HepG2 (cell line): ENCODE measurements around the gene PHACTR1. TPM values are rescaled to one million over a fixed set of nuclear protein-coding genes. Genes with fewer than 3 reads are reported as not detected.

Source experiments
- ATAC-seq: fragments of 200-7000 bp; cut with Tn5 transposase; 3 replicates; pipeline ENCODE4 v1.9.1; 2020; ENCODE audit warnings: mild to moderate bottlenecking, moderate library complexity
- BruUV-seq: library from RNA; stranded (reverse); fragments of 400-500 nt; replicated peaks from 2 replicates; lab custom pipeline; 2021; lab: Mats Ljungman, UMichigan
- CTCF ChIA-PET: fragments of 300-600 bp; formaldehyde crosslinking; extraction: SDS; loops from one replicate; lab custom pipeline; 2021; ENCODE audit warnings: low total read pairs, inconsistent platforms, low intra/inter-chr PET ratio; lab: Yijun Ruan, JAX
- POLR2A ChIA-PET: fragments of 350-600 bp; sonication (Branson Sonifier 250); formaldehyde crosslinking; loops from one replicate; lab custom pipeline; 2020; ENCODE audit warnings: antibody characterized with exemption, inconsistent platforms; lab: Yijun Ruan, JAX
- DNase-seq: peaks from one replicate; pipeline ENCODE4 v3.0.0-alpha.2; 2015; ENCODE audit warnings: low spot score
- FAIRE-seq: peaks from 3 replicates; lab custom pipeline; 2011; peaks lifted over from hg19 to GRCh38; lab: Jason Lieb, UNC
- H2AFZ ChIP-seq: one replicate; pipeline ENCODE4 v1.6.1; 2011; ENCODE audit warnings: low read length, inconsistent platforms
- H3K27ac ChIP-seq: fragments of 300-600 bp; 3 replicates; pipeline ENCODE4 v1.8.0; 2011; ENCODE audit warnings: mixed run types, mild to moderate bottlenecking, mixed read lengths, low read length, inconsistent platforms; ENCODE audit not compliant: insufficient read depth; ENCODE audit errors: extremely low read length
- H3K27me3 ChIP-seq, 2 experiments: fragments of 200-600 bp in 1 of 2; 2 replicates in 1 of 2; 3 replicates in 1 of 2; pipeline versions ENCODE4 v1.6.0 to v1.8.0; 2011; ENCODE audit warnings: low read length in 2 of 2, mild to moderate bottlenecking in 2 of 2, moderate library complexity in 2 of 2, inconsistent platforms in 1 of 2; ENCODE audit not compliant: insufficient read depth in 2 of 2, control insufficient read depth in 1 of 2
- H3K36me3 ChIP-seq, 2 experiments: fragments of 200-600 bp in 1 of 2; replicated peaks in 1 of 2; 2 replicates in 1 of 2; 3 replicates in 1 of 2; pipeline versions ENCODE4 v1.5.1 to v1.8.0; 2011; ENCODE audit warnings: low read length in 2 of 2, inconsistent platforms in 1 of 2; ENCODE audit not compliant: insufficient read depth in 2 of 2, control insufficient read depth in 1 of 2
- H3K4me1 ChIP-seq: 2 replicates; pipeline ENCODE4 v1.5.1; 2012; ENCODE audit warnings: low read length, inconsistent platforms; ENCODE audit not compliant: insufficient read depth
- H3K4me2 ChIP-seq: 2 replicates; pipeline ENCODE4 v1.6.0; 2011; ENCODE audit warnings: low read depth, low read length, inconsistent platforms
- H3K4me3 ChIP-seq, 3 experiments: fragments of 200-600 bp in 1 of 3; sonication (generic), shearing (Covaris generic) in 1 of 3; replicated peaks in 1 of 3; 2 replicates each; pipeline ENCODE4 v1.5.1; 2011 to 2016; ENCODE audit warnings: low read length in 3 of 3, inconsistent platforms in 2 of 3, low read depth in 2 of 3, mild to moderate bottlenecking in 2 of 3, control low read depth in 1 of 3, mixed read lengths in 1 of 3; ENCODE audit not compliant: insufficient read depth in 1 of 3
- H3K79me2 ChIP-seq: one replicate; pipeline ENCODE4 v1.6.1; 2011; ENCODE audit warnings: low read length, inconsistent platforms; ENCODE audit not compliant: insufficient read depth
- H3K9ac ChIP-seq: 2 replicates; pipeline ENCODE4 v1.6.0; 2011; ENCODE audit warnings: mild to moderate bottlenecking, low read depth, low read length, inconsistent platforms; ENCODE audit not compliant: insufficient read depth
- H3K9me3 ChIP-seq: 2 replicates; pipeline ENCODE4 v1.5.1; 2012; ENCODE audit warnings: mild to moderate bottlenecking, low read length
- H4K20me1 ChIP-seq: 2 replicates; pipeline ENCODE4 v1.6.0; 2011; ENCODE audit warnings: inconsistent platforms, mild to moderate bottlenecking, low read length, moderate library complexity; ENCODE audit not compliant: insufficient read depth
- ARNT ChIP-seq: fragments of 450-650 bp; IDR thresholded peaks from 2 replicates; pipeline ENCODE4 v1.6.1; 2017
- LCORL ChIP-seq, 2 experiments: fragments of 450-650 bp in 1 of 2; sonication (generic) in 1 of 2; formaldehyde crosslinking in 1 of 2; IDR thresholded peaks; 2 replicates each; pipeline versions ENCODE4 v1.5.0 to v1.6.1; 2017 to 2020; ENCODE audit warnings: antibody characterized with exemption in 1 of 2, missing genetic modification reagents in 1 of 2
- NCOR1 ChIP-seq: fragments of 200-600 bp; sonication (generic); IDR thresholded peaks from 2 replicates; pipeline ENCODE4 v1.7.0; 2017; ENCODE audit warnings: antibody characterized with exemption, low read length, borderline replicate concordance
- RAD21 ChIP-seq: fragments of 450-650 bp; formaldehyde crosslinking; IDR thresholded peaks from 2 replicates; pipeline ENCODE4 v1.5.0; 2020; ENCODE audit warnings: mild to moderate bottlenecking
- RFX5 ChIP-seq: IDR thresholded peaks from 2 replicates; pipeline ENCODE4 v1.6.1; 2011; ENCODE audit warnings: low read depth, low read length, improper control_type of control experiment
- TIGD3 ChIP-seq: sonication (generic); formaldehyde crosslinking; IDR thresholded peaks from 2 replicates; pipeline ENCODE4 v1.5.1; 2020; ENCODE audit warnings: mild to moderate bottlenecking, missing genetic modification reagents, borderline replicate concordance
- YEATS2 ChIP-seq: sonication (generic); formaldehyde crosslinking; IDR thresholded peaks from 2 replicates; pipeline ENCODE4 v1.4.0; 2020; ENCODE audit warnings: missing genetic modification reagents, borderline replicate concordance
- WGBS: methylation state at CpG from one replicate; pipeline ENCODE4 v1.1.6; 2017; ENCODE audit warnings: low lambda C conversion rate; 5-methylcytosine and 5-hydroxymethylcytosine counted together
- in situ Hi-C: cut with HindIII; loops from 2 replicates; pipeline ENCODE4 v1.10.0; 2017; ENCODE audit warnings: low pct_unique_long_range_greater_than_20kb; ENCODE audit not compliant: extremely low pct_ligation_motif_present
- intact Hi-C: fragments of 100-400 bp; cut with micrococcal nuclease; formaldehyde crosslinking; loops from one replicate; pipeline ENCODE4 v1.10.0; 2022; ENCODE audit not compliant: unreplicated experiment
- polyA plus RNA-seq, 8 experiments: library from polyadenylated mRNA; depleted of rRNA in 3 of 8; stranded (reverse) in 7 of 8; unstranded in 1 of 8; fragments of >200 nt; fragmentation: Illumina TruSeq in 4 of 8; extraction: Trizol in 4 of 8; gene quantifications; 2 replicates each; pipeline versions ENCODE4 v1.2.1 to v1.2.3, GENCODE V29; 2011 to 2016; ENCODE audit warnings: low read depth in 4 of 8, missing spikeins in 1 of 8, mixed read lengths in 1 of 8; ENCODE audit not compliant: insufficient read depth in 1 of 8
- total RNA-seq, 5 experiments: library from RNA; depleted of rRNA; stranded (reverse); fragments of >200 nt; fragmentation: Illumina TruSeq; extraction: Trizol; gene quantifications; 2 replicates each; pipeline ENCODE4 v1.2.3, GENCODE V29; 2016; ENCODE audit warnings: low read depth in 1 of 5
- TF ChIP-seq, protein P1 (sequence below): sonication (generic); formaldehyde crosslinking; IDR thresholded peaks from 2 replicates; pipeline ENCODE4 v1.4.0; 2020; ENCODE audit warnings: missing genetic modification reagents

Gene PHACTR1
- total and polyA plus RNA-seq, 2 of the 13 experiments (the other 11 are each of a cell fraction or from before 2014, with no cell fraction given) = 0.09 TPM; not detected in 1

GRCh38 chr6:13135152-13135551 lies 418.6 kb downstream of the PHACTR1 start:
- in situ Hi-C loops = no loop called here
- H2AFZ ChIP-seq = no peak overlapping the region
- peak; percentile 79 for ATAC-seq
- H3K79me2 ChIP-seq = no peaks in the 10 kb centered on the region
- POLR2A ChIA-PET = no interaction called here
- H3K27ac ChIP-seq = no peak overlapping the region
- TF ChIP-seq ARNT = no peak
- TF ChIP-seq TIGD3 (CRISPR knock-in tag) = no peak
- no peak for TF ChIP-seq LCORL (IDR thresholded peaks at IDR 0.05)
- no peak for TF ChIP-seq LCORL (CRISPR knock-in tag; IDR thresholded peaks at IDR 0.05)
- TF ChIP-seq RAD21 (CRISPR knock-in tag) = no peak
- no peak for TF ChIP-seq NCOR1
- TF ChIP-seq, protein P1, sequence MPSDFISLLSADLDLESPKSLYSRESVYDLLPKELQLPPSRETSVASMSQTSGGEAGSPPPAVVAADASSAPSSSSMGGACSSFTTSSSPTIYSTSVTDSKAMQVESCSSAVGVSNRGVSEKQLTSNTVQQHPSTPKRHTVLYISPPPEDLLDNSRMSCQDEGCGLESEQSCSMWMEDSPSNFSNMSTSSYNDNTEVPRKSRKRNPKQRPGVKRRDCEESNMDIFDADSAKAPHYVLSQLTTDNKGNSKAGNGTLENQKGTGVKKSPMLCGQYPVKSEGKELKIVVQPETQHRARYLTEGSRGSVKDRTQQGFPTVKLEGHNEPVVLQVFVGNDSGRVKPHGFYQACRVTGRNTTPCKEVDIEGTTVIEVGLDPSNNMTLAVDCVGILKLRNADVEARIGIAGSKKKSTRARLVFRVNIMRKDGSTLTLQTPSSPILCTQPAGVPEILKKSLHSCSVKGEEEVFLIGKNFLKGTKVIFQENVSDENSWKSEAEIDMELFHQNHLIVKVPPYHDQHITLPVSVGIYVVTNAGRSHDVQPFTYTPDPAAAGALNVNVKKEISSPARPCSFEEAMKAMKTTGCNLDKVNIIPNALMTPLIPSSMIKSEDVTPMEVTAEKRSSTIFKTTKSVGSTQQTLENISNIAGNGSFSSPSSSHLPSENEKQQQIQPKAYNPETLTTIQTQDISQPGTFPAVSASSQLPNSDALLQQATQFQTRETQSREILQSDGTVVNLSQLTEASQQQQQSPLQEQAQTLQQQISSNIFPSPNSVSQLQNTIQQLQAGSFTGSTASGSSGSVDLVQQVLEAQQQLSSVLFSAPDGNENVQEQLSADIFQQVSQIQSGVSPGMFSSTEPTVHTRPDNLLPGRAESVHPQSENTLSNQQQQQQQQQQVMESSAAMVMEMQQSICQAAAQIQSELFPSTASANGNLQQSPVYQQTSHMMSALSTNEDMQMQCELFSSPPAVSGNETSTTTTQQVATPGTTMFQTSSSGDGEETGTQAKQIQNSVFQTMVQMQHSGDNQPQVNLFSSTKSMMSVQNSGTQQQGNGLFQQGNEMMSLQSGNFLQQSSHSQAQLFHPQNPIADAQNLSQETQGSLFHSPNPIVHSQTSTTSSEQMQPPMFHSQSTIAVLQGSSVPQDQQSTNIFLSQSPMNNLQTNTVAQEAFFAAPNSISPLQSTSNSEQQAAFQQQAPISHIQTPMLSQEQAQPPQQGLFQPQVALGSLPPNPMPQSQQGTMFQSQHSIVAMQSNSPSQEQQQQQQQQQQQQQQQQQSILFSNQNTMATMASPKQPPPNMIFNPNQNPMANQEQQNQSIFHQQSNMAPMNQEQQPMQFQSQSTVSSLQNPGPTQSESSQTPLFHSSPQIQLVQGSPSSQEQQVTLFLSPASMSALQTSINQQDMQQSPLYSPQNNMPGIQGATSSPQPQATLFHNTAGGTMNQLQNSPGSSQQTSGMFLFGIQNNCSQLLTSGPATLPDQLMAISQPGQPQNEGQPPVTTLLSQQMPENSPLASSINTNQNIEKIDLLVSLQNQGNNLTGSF (CRISPR knock-in tag) = no peak
- no peak for TF ChIP-seq RFX5
- no peak for TF ChIP-seq YEATS2 (CRISPR knock-in tag)
- TF ChIP-seq, all 625 proteins: peak for 0
- Histone ChIP-seq H3K4me1 (no peaks in the 10 kb centered on the region), H4K20me1 (no peaks in the 10 kb centered on the region), H3K9me3 (no peaks in the 10 kb centered on the region), H3K36me3 (no peaks in the 10 kb centered on the region), H3K4me3 (no peak overlapping the region), H3K9ac (no peak overlapping the region), H3K27me3 (peaks cover 0 to 12% of the 10 kb centered on the region in 2 experiments; a peak in 1 of 5 replicates), H3K4me2 (no peak overlapping the region)
- WGBS = 9% methylated on average over 9 of the region's 10 CpGs
- DNase-seq = no peak
- intact Hi-C loops = no loop called here
- CTCF ChIA-PET = no interaction called here
- BruUV-seq = no TSS peak
- no peak for FAIRE-seq
